GM12878 (cell line): ENCODE measurements around the gene CHMP6. TPM values are rescaled to one million over a fixed set of nuclear protein-coding genes. Genes with fewer than 3 reads are reported as not detected.

Source experiments
- ATAC-seq: fragments of 200-7000 bp; cut with Tn5 transposase; 3 replicates; pipeline ENCODE4 v1.9.1; 2020; ENCODE audit warnings: mild to moderate bottlenecking, moderate library complexity
- BruUV-seq: library from RNA; stranded (reverse); fragments of 400-500 nt; replicated peaks from 2 replicates; lab custom pipeline; 2021; lab: Mats Ljungman, UMichigan
- CTCF ChIA-PET: fragments of 300-600 bp; sonication (Branson Sonifier 250); formaldehyde crosslinking; extraction: SDS; loops from one replicate; lab custom pipeline; 2021; ENCODE audit warnings: inconsistent platforms; lab: Yijun Ruan, JAX
- POLR2A ChIA-PET: fragments of 350-600 bp; formaldehyde crosslinking; extraction: SDS; loops from one replicate; lab custom pipeline; 2021; ENCODE audit warnings: inconsistent platforms; lab: Charles Lee
- RAD21 ChIA-PET: fragments of 300-600 bp; sonication (Branson Sonifier 250); formaldehyde crosslinking; loops from one replicate; lab custom pipeline; 2023; ENCODE audit warnings: antibody characterized with exemption; ENCODE audit not compliant: unreplicated experiment; lab: Charles Lee
- SMC1A ChIA-PET: fragments of 300-600 bp; sonication (Branson Sonifier 250); formaldehyde crosslinking; loops from one replicate; lab custom pipeline; 2023; ENCODE audit not compliant: unreplicated experiment, uncharacterized antibody; lab: Charles Lee
- DNase-seq: peaks from one replicate; pipeline ENCODE4 v3.0.0-alpha.2; 2011; ENCODE audit warnings: low read depth, low spot score
- FAIRE-seq: peaks from 3 replicates; lab custom pipeline; 2011; peaks lifted over from hg19 to GRCh38; lab: Jason Lieb, UNC
- H2AFZ ChIP-seq: 2 replicates; pipeline ENCODE4 v1.6.0; 2011; ENCODE audit warnings: low read depth, low read length, control low read depth; ENCODE audit not compliant: control insufficient read depth
- H3K27ac ChIP-seq: 2 replicates; pipeline ENCODE4 v1.5.1; 2011; ENCODE audit warnings: control low read depth; ENCODE audit not compliant: control insufficient read depth, insufficient read depth
- H3K27me3 ChIP-seq, 2 experiments: replicated peaks in 1 of 2; 2 replicates each; pipeline versions ENCODE4 v1.6.0 to v1.6.1; 2011; ENCODE audit warnings: low read length in 1 of 2; ENCODE audit not compliant: control insufficient read depth in 2 of 2, insufficient read depth in 2 of 2
- H3K36me3 ChIP-seq, 2 experiments: 2 replicates each; pipeline ENCODE4 v1.5.1; 2011; ENCODE audit warnings: low read length in 1 of 2; ENCODE audit not compliant: control insufficient read depth in 2 of 2, insufficient read depth in 2 of 2
- H3K4me1 ChIP-seq: 2 replicates; pipeline ENCODE4 v1.6.1; 2011; ENCODE audit warnings: mild to moderate bottlenecking, low read length, moderate library complexity, mixed read lengths; ENCODE audit not compliant: control insufficient read depth, insufficient read depth
- H3K4me2 ChIP-seq: 2 replicates; pipeline ENCODE4 v1.6.0; 2011; ENCODE audit warnings: control low read depth; ENCODE audit not compliant: control insufficient read depth, insufficient read depth
- H3K4me3 ChIP-seq: fragments of 200-600 bp; sonication (generic); 2 replicates; pipeline ENCODE4 v1.5.1; 2016
- H3K79me2 ChIP-seq: 2 replicates; pipeline ENCODE4 v1.6.0; 2011; ENCODE audit warnings: low read length; ENCODE audit not compliant: control insufficient read depth, insufficient read depth
- H3K9ac ChIP-seq: 2 replicates; pipeline ENCODE4 v1.8.0; 2011; ENCODE audit warnings: low read length, control low read depth, mixed read lengths; ENCODE audit not compliant: control insufficient read depth, insufficient read depth
- H3K9me3 ChIP-seq: replicated peaks from 3 replicates; pipeline ENCODE4 v1.5.1; 2011; ENCODE audit warnings: mild to moderate bottlenecking, low read length; ENCODE audit not compliant: control insufficient read depth, insufficient read depth
- H4K20me1 ChIP-seq: 2 replicates; pipeline ENCODE4 v1.6.0; 2011; ENCODE audit not compliant: control insufficient read depth, insufficient read depth
- ASH2L ChIP-seq: fragments of 300-600, 200-600 bp; sonication (generic); IDR thresholded peaks from 2 replicates; pipeline ENCODE4 v1.6.1; 2017; ENCODE audit warnings: low read depth, mild to moderate bottlenecking, borderline replicate concordance
- JUND ChIP-seq: IDR thresholded peaks from 2 replicates; pipeline ENCODE4 v1.6.1; 2012; ENCODE audit warnings: low read depth, mild to moderate bottlenecking, low read length, improper control_type of control experiment, moderate library complexity
- MYB ChIP-seq: fragments of 150-350 bp; IDR thresholded peaks from 2 replicates; pipeline ENCODE4 v1.6.1; 2014; ENCODE audit warnings: mild to moderate bottlenecking, low read depth, low read length, borderline replicate concordance
- NFYA ChIP-seq: IDR thresholded peaks from 2 replicates; pipeline ENCODE4 v1.6.1; 2011; ENCODE audit warnings: low read depth, mild to moderate bottlenecking, low read length, improper control_type of control experiment, borderline replicate concordance
- NR2C1 ChIP-seq: fragments of 450-650 bp; IDR thresholded peaks from 2 replicates; pipeline ENCODE4 v1.6.1; 2017; ENCODE audit warnings: antibody characterized with exemption, mild to moderate bottlenecking, moderate library complexity
- NRF1 ChIP-seq: conservative IDR thresholded peaks from 2 replicates; pipeline ENCODE4 v1.6.1; 2011; ENCODE audit warnings: mild to moderate bottlenecking, low read depth, low read length, improper control_type of control experiment
- RAD21 ChIP-seq: IDR thresholded peaks from 2 replicates; pipeline ENCODE4 v1.6.1; 2011; ENCODE audit warnings: mild to moderate bottlenecking, low read depth, low read length, moderate library complexity; ENCODE audit not compliant: insufficient read depth
- RFX5 ChIP-seq: IDR thresholded peaks from 2 replicates; pipeline ENCODE4 v1.6.1; 2011; ENCODE audit warnings: low read depth, low read length, improper control_type of control experiment
- SPI1 ChIP-seq: IDR thresholded peaks from 2 replicates; pipeline ENCODE4 v1.6.1; 2011; ENCODE audit warnings: low read depth, mild to moderate bottlenecking, low read length, moderate library complexity, borderline replicate concordance; ENCODE audit not compliant: insufficient read depth
- SUZ12 ChIP-seq: fragments of 200-600 bp; sonication (generic); IDR thresholded peaks from one replicate; pipeline ENCODE4 v1.6.1; 2018; ENCODE audit warnings: antibody characterized with exemption, mild to moderate bottlenecking; ENCODE audit not compliant: unreplicated experiment
- TCF12 ChIP-seq: IDR thresholded peaks from 2 replicates; pipeline ENCODE4 v1.6.1; 2011; ENCODE audit warnings: low read depth, mild to moderate bottlenecking, low read length
- WGBS: methylation state at CpG from one replicate; pipeline ENCODE4 v1.1.6; 2016; ENCODE audit warnings: low lambda C conversion rate; ENCODE audit not compliant: insufficient replicate concordance, insufficient coverage; ENCODE audit errors: missing lambda C conversion rate; 5-methylcytosine and 5-hydroxymethylcytosine counted together
- in situ Hi-C: fragments of 300-500 bp; cut with MboI; formaldehyde crosslinking; loops from 9 replicates; pipeline ENCODE4 v1.14.3; 2018; ENCODE audit warnings: mixed read lengths
- intact Hi-C: fragments of 100-400 bp; cut with micrococcal nuclease; formaldehyde crosslinking; loops from one replicate; pipeline ENCODE4 v1.14.2; 2022; ENCODE audit not compliant: unreplicated experiment
- polyA plus RNA-seq, 11 experiments: library from polyadenylated mRNA; depleted of rRNA in 4 of 11; unstranded in 6 of 11; stranded (reverse) in 5 of 11; fragments of >200 nt; fragmentation: Nextera tagmentation in 4 of 11; fragmentation: Illumina TruSeq in 1 of 11; extraction: Ambion mirVana in 4 of 11; extraction: Trizol in 1 of 11; gene quantifications; 1 replicate in 1 of 11; 2 replicates in 10 of 11; pipeline versions ENCODE4 v1.2.1 to v1.2.3, GENCODE V29; 2011 to 2016; ENCODE audit warnings: inconsistent platforms in 2 of 11, missing spikeins in 2 of 11, low read depth in 1 of 11
- total RNA-seq, 4 experiments: library from RNA; depleted of rRNA in 3 of 4; stranded (reverse); fragments of >200 nt in 3 of 4; fragmentation: Illumina TruSeq in 1 of 4; extraction: Trizol in 1 of 4; gene quantifications; 2 replicates each; pipeline versions ENCODE4 v1.2.1 to v1.2.3, GENCODE V29; 2013 to 2021
- TF ChIP-seq, protein P1 (sequence below): fragments of 450-650 bp; IDR thresholded peaks from 2 replicates; pipeline ENCODE4 v1.6.1; 2017; ENCODE audit warnings: antibody characterized with exemption, mild to moderate bottlenecking, moderate library complexity
- TF ChIP-seq, protein P2 (sequence below): fragments of 450-650 bp; IDR thresholded peaks from 2 replicates; pipeline ENCODE4 v1.6.1; 2018; ENCODE audit warnings: mild to moderate bottlenecking, low read depth, moderate library complexity; ENCODE audit not compliant: partially characterized antibody
- TF ChIP-seq, protein P3 (sequence below): fragments of 450-650 bp; formaldehyde crosslinking; IDR thresholded peaks from 2 replicates; pipeline ENCODE4 v1.4.0; 2022; ENCODE audit warnings: mild to moderate bottlenecking, moderate library complexity

Gene CHMP6
- total and polyA plus RNA-seq, 10 of the 15 experiments (the other 5 are each of a cell fraction or from before 2014, with no cell fraction given), result 0.21 to 37.9 (median 14.7) TPM

DNA sequence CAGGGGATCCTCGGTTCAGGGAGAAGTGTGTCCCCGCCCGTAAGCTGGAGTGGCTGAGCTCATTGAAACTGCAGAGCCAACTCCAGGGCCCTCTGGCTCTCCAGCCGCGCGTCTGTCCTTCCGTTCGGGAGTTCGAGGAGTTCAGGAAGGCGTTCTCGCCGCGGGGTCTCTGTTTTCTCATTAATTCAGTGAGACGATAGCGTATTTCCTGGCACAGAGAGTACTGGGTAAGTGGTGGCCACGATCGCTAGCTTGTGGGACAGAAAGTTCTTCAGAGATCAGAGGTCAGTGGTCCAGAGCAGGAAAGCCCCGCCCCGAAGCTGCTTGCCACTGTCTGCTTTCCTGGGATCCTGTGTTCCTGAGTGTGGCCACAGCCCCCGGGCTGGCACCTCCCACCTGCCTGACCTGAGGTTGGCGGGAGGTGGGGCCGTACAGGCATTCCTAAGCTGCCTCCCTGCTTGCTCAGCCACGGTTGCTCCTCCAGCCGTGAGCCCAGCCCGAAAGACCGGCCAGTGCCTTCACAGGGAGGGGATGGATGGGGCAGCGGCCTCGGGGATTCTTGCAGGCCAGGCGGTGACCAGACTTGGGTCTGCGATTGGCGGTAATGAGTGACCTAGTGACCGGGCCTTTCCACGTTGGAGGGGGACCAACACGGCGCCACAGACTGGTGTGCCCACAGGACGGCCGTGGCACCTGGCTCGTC lies 52.2 kb downstream of the CHMP6 start (continued):
- TF ChIP-seq ASH2L (no peak), NFYA (no peak), RFX5 (no peak), JUND (no peak), SPI1 (no peak)
- TF ChIP-seq, protein P1, sequence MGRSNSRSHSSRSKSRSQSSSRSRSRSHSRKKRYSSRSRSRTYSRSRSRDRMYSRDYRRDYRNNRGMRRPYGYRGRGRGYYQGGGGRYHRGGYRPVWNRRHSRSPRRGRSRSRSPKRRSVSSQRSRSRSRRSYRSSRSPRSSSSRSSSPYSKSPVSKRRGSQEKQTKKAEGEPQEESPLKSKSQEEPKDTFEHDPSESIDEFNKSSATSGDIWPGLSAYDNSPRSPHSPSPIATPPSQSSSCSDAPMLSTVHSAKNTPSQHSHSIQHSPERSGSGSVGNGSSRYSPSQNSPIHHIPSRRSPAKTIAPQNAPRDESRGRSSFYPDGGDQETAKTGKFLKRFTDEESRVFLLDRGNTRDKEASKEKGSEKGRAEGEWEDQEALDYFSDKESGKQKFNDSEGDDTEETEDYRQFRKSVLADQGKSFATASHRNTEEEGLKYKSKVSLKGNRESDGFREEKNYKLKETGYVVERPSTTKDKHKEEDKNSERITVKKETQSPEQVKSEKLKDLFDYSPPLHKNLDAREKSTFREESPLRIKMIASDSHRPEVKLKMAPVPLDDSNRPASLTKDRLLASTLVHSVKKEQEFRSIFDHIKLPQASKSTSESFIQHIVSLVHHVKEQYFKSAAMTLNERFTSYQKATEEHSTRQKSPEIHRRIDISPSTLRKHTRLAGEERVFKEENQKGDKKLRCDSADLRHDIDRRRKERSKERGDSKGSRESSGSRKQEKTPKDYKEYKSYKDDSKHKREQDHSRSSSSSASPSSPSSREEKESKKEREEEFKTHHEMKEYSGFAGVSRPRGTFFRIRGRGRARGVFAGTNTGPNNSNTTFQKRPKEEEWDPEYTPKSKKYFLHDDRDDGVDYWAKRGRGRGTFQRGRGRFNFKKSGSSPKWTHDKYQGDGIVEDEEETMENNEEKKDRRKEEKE, result no peak

DNA sequence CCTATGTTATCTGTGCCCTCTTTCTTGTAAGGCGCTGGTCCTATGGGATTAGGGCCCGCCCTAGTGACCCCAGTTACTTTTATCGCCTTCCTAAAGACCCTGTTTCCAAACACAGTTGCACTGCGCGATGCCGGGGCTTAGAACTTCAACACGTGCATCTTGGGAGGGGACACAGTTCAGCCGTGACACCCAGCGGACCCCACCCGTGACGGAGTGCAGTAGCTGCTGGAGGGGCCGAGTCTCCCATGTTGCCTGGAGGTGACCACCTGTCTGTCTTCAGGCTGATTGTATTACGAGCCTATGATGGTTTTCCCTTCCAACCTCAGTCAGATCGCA lies 52.8 kb downstream of the CHMP6 start:
- CTCF ChIA-PET, result no interaction called here
- no peak overlapping the region for H3K4me3 ChIP-seq
- SMC1A ChIA-PET, result no interaction called here
- no peak overlapping the region for H3K27ac ChIP-seq
- 42% methylated on average over 14 of the region's 14 CpGs for WGBS
- H3K79me2 ChIP-seq, result no peaks in the 10 kb centered on the region
- no peak overlapping the region for H3K9ac ChIP-seq
- intact Hi-C loops, result no loop called here
- H3K27me3 ChIP-seq, result no peaks in the 10 kb centered on the region
- H3K9me3 ChIP-seq, result no peaks in the 10 kb centered on the region
- ATAC-seq (no peak), FAIRE-seq (no peak), DNase-seq (no peak)
- BruUV-seq, result no TSS peak
- H3K4me1 ChIP-seq, result peaks cover 9% of the 10 kb centered on the region
- POLR2A ChIA-PET, result no interaction called here
- no peaks in the 10 kb centered on the region for H4K20me1 ChIP-seq
- in situ Hi-C loops, result no loop called here
- H3K36me3 ChIP-seq, result no peaks in the 10 kb centered on the region
- RAD21 ChIA-PET, result no interaction called here
- no peak overlapping the region for H2AFZ ChIP-seq
- no peak overlapping the region for H3K4me2 ChIP-seq
- TF ChIP-seq NRF1 (no peak), SUZ12 (no peak), RAD21 (no peak), NR2C1 (no peak), MYB (no peak), TCF12 (no peak)
- TF ChIP-seq, protein P2, sequence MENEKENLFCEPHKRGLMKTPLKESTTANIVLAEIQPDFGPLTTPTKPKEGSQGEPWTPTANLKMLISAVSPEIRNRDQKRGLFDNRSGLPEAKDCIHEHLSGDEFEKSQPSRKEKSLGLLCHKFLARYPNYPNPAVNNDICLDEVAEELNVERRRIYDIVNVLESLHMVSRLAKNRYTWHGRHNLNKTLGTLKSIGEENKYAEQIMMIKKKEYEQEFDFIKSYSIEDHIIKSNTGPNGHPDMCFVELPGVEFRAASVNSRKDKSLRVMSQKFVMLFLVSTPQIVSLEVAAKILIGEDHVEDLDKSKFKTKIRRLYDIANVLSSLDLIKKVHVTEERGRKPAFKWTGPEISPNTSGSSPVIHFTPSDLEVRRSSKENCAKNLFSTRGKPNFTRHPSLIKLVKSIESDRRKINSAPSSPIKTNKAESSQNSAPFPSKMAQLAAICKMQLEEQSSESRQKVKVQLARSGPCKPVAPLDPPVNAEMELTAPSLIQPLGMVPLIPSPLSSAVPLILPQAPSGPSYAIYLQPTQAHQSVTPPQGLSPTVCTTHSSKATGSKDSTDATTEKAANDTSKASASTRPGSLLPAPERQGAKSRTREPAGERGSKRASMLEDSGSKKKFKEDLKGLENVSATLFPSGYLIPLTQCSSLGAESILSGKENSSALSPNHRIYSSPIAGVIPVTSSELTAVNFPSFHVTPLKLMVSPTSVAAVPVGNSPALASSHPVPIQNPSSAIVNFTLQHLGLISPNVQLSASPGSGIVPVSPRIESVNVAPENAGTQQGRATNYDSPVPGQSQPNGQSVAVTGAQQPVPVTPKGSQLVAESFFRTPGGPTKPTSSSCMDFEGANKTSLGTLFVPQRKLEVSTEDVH, result no peak
- TF ChIP-seq, protein P3, sequence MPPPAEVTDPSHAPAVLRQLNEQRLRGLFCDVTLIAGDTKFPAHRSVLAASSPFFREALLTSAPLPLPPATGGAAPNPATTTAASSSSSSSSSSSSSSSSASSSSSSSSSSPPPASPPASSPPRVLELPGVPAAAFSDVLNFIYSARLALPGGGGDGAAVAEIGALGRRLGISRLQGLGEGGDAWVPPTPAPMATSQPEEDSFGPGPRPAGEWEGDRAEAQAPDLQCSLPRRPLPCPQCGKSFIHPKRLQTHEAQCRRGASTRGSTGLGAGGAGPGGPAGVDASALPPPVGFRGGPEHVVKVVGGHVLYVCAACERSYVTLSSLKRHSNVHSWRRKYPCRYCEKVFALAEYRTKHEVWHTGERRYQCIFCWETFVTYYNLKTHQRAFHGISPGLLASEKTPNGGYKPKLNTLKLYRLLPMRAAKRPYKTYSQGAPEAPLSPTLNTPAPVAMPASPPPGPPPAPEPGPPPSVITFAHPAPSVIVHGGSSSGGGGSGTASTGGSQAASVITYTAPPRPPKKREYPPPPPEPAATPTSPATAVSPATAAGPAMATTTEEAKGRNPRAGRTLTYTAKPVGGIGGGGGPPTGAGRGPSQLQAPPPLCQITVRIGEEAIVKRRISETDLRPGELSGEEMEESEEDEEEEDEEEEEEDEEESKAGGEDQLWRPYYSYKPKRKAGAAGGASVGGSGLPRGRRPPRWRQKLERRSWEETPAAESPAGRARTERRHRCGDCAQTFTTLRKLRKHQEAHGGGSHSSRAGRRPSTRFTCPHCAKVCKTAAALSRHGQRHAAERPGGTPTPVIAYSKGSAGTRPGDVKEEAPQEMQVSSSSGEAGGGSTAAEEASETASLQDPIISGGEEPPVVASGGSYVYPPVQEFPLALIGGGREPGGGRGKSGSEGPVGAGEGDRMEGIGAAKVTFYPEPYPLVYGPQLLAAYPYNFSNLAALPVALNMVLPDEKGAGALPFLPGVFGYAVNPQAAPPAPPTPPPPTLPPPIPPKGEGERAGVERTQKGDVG (CRISPR knock-in tag), result no peak
